NCI-H345 treated with DMSO at 0.1 percent for 48 hours (cell line): Measurements from ENCODE around the gene DLX5.

Experiments used
- DNase-seq: peaks from one replicate; lab custom pipeline; 2025; ENCODE audit not compliant: unreplicated experiment; lab: John Stamatoyannopoulos, UW

The DLX5 gene

DNA sequence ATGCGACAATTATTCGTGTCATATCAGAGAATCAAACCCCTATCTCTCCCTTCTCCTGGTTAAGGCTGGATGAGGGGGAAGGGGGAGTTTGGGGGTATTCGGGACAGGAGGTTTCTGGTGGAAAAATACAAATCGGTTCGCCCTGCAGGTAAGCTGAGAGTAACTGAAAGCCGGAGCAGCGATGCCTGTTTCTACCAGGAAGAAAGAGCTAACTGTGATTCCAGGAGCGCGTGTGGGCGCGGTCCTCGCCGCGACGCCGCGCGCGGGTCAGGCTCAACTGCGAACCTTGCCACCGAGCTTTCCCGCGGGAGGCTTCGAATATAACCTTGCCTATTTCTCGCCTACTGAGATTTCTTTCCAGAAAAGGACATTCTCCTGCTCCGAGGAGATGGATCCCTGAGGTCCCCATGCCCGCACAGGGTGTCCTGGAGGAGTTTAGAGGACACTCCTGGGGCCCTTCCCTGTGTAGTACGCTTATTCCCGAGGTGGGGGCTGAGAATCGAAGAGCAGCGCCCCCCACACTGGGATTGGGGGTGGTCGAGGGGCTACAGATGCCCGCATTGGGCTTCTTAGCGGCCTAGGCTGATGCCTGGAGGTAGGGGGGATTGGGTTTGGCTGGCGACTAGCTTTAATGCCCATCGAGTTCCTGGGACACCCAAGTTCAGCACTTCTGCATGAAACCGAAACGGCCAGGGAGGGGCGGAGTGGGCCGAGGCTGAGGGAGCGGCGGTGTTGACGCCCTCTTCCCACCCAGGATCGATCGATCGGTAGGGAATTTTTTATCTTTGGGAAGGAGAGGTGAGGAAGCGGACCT is 32.2 kb downstream of the DLX5 start:
- no peak for DNase-seq

DNA sequence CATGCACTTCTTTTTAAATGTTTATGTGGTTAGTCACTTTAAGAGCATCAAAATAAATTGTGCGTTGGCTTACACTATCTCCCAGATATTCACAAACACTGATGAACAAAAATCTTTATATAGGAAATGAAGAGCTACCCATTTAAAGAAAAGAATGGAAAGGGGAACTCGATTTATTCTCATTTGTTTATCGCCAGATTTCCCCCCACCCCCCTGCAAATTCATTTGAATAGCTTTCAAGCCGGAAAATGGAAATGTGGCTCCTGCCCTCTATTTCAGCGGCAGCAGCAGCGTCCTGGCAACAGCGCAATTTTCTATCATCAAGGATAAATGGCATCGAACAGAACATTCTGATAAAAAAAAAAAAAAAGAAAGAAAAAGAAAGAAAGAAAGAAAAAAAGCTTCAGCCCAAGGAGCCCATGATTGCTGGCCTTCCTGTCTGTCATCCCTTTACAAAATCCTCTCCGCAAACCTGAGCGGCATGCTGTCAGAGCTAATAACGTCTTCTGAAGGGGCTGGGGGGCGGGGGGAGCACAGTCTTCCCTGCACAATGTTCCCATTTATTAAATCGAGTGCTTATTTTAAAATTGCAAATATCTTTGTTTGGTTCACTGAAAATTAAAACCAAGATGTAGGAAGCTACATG is 33.0 kb downstream of the DLX5 start:
- DNase-seq: no peak

DNA sequence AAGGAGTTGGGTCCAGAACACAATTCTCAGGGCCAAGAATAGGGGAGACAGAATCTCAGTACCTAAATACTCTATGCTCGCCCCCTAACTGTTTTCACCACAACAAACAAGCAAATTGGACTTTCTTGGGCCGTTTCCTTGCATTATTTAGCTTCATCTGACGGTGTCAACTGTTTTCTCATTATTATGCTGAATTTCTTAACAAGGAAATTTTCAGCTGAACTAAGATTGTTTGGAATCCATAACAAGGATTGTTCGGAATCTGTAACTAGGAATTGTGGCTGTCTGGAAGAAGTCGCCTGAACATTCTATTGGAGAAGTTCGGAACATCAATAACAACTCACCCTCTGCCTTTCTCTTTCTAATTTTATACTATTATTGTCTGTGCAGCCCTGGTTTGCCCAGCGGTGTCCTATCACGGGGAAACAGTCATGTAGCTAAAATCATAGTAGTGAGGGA is 34.7 kb downstream of the DLX5 start:
- DNase-seq: no peak

DNA sequence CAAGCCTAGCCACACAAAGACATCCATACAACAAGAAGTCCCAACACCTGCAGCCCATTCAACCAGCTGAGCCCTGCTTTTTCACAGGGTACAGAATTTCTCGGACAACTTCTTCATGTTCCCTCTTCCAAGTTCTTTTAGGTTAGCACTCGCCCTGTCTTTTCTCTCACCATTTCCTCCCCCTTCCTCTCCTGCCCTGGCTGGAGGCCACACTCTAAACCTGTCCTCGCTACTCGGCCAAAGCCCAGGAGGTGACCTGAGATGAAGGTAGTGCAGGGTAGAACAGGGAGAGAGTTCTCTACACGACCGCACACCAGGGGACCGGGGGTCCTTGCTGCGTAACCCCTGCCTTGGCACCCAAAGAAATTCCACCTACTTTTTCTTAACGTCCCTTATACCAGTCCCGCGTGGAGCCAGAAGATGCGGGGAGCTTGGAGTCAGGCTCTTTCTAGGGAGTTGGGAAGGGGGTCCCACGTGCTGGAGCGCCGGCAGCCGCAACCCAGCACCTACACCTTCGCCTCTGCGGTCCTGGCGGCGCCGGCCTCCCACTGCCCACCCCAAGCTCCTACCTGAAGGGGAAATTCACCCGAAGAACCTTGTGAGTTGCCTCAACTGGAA is 35.3 kb downstream of the DLX5 start:
- DNase-seq: no peak

DNA sequence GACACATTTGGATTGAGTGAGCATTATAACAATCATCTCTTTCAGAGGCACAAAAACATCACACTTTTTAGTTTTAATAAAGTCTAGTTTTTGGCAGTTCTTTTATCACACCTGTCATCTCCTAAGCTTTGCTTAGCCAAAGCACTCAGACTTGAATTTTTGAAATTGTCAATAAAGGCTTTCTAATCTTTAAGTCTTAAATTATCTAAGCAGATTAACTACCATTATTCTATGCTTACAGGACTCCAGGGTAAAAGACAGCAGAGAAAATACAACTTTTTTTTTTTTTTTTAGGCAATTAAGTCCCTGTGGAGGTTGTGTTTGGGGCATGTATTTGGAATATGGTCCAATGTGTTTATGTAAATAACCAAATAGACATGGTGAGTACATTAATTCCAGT is 36.9 kb downstream of the DLX5 start:
- DNase-seq: no peak

DNA sequence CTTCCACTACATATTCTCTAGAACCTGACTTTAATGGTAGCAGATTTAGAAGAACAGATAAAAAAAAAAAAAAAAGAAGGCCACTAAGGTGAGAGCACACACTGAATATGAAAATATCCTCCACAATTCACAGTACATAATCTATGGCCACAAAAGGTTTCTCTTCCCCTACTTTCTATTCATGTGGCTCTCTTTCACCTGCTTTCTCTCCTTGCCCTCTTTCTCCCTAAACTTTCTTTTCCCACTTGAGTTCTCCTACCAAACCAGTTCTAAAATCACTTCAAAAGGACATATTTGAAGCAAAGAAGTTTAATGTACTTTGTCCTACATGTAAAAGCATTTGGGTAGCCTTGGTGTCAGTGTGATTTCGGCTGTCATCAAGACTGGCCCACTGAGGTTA is 37.7 kb downstream of the DLX5 start:
- DNase-seq: no peak

DNA sequence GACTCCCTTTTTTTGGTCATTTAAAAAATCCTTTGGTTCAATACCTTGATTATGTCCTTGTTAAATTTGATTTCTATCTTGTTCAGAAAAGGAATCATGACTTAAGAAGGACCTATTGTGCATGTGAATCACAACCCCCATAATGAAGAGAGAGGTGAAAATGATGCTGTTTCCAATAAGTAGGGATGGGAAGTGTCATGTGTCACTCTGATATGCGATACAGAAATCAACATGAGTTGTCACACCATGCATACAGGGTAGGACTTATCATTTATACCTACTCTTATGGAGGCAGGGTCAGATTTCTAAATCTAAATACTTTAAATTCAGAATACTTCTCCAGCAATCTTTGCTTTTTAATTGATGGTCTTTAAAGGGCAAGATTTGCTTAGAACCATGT is 38.6 kb downstream of the DLX5 start:
- DNase-seq: no peak

DNA sequence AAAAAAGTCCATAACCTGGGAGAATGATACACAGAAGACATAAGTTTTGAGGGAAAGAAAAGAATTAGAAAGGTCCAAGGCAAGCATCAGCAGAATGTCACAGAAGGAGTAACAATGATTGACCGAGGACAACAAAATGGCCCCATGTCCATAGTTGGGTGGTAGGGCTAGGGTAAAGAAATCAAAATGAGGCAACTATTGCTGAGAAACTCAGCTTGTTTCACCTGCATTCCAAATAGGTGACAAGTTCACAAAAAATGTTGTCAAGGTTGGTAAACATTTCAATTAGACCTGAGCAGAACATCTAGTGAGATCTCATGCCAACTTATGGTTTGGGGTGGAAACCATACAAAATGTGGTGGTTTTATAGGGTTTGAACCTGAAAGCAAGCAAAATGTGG is 42.0 kb downstream of the DLX5 start:
- DNase-seq: no peak

DNA sequence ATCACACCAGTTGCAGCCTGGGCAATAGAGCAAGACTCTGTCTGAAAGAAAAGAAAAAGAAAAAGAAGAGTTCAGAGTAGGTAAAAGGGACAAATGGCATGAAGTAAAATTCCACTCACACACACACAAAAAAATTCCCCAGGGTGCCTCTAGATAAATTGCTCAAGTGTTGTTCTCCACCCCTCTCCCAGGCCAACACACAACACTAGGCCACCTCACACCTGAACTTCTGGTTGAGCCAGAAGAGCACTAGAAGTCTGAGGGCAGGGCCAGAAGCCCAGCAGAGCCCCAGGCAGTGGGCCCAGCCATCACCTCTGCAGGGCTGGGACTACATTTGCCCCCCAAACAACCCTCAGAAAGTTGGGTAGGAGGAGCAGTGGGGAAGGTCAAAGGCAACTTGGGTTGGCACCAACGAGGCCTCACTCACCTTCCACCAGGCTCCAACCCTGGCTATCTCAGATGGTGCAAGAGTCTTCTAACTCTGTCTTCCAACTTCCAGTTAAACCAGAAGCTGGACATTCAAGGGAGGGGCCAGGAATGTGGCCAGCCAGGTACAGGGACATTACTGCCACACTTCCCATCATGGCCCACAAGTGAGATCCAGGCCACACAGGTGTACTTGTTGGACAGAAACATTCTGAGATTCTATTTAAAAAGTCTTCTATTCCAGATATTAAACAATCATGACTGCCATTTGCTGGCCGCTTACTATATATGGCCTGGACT is 44.9 kb downstream of the DLX5 start:
- DNase-seq: no peak

DNA sequence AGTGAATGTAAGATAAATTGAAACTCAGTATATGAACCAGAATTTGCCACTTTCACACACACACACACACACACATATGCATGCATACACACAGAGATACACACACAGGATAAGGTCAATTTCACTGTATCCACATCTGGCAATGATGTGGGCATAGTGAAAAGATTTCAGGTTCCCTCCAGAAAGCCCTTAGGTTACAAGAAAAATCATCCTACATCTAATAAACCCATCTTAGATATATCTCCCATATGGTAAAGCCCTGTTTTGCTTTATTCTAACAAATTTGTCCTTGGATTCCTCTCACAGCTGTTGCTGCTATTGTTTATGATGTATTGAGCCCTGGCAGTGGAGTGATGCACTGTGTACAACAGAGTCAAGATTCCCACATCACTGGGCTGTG is 47.2 kb downstream of the DLX5 start:
- DNase-seq: no peak

DNA sequence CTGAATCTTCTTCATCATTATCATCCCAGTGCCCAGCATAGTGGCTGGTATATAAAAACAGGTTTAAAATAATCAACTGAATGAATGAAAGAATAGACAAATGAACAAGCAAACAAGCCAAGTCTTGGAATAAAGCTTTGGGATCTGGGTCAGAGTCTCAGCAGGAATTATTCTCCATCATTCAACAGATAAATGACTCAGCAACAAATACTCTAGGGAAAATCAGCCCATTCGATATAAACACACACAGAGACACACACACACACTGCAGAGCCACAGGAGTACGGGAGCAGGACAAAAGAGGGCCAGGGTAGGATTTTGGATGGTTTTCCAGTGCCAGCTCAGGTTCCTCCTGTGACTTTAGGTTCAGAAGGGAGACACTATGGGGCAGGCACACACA is 48.5 kb downstream of the DLX5 start:
- DNase-seq: no peak

DNA sequence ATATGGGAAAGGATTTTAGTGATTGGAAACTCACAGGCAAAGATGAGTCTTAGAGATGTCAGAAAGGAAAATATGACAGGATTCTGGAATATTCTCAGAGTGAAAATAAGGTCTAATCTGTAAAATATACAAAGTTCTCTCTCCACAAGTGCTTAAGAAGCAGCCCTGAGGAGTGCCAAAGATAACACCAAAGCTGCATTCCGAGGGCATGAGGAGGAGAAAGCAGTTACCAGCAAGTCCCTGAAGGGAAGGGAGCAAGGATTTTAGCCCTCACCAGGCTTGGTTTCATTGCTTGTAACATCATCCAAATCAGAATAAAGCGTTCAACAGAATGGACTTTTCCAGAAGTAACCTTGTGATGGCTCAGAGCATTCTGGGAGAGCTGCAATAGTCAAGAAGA is 50.6 kb downstream of the DLX5 start:
- DNase-seq: no peak

DNA sequence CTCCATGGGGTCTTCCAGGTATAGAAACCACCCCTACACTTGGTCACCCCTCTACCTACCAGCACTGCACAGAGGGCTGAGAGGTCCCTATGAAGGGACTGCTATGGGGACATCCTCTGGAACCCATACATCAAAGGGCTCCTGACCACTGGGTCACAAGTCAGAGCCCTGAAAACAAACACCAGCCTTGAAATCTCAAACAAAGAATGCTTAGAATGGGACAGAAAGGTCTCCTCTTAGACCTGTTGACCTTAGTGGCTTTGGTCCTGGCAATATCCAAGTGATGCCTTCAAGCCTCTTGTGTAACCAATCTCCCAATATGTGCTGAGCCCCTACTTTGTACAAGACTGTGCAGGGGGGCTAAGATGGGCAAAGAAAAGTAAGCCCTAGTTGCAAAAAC is 53.9 kb downstream of the DLX5 start:
- DNase-seq: no peak
